Stimulated activated effector memory CD8-positive, alpha-beta T cell treated with anti-CD3 and anti-CD28 coated beads, Interleukin-12 subunit alpha, Interleukin-12 subunit beta, amount 100 ng/mL, for 72 hours (primary cell): Measurements from ENCODE around the gene MYO5A.
"Not testable (repeated sequence)": the region's sequence is repeated elsewhere in the genome, so short reads cannot be mapped to it uniquely, and the experiment has no call there.

Experiments
- ATAC-seq: fragments of 150-1000 bp; cut with Tn5 transposase; 2 replicates; pipeline ENCODE4 v1.10.0; 2021
- DNase-seq, 2 donors: peaks; one replicate each; pipeline ENCODE4 v3.0.0; 2021 to 2022; ENCODE audit warnings: low spot score in 2 of 2
- H3K27ac Mint-ChIP-seq: one replicate; pipeline ENCODE4 v1.8.0; 2022; ENCODE audit warnings: mild to moderate bottlenecking, mixed read lengths
- H3K36me3 Mint-ChIP-seq: one replicate; pipeline ENCODE4 v1.8.0; 2022; ENCODE audit warnings: mild to moderate bottlenecking, mixed read lengths
- H3K4me1 Mint-ChIP-seq: one replicate; pipeline ENCODE4 v1.8.0; 2022; ENCODE audit warnings: mixed read lengths
- H3K4me3 Mint-ChIP-seq: one replicate; pipeline ENCODE4 v1.8.0; 2022; ENCODE audit warnings: mild to moderate bottlenecking, mixed read lengths
- H3K9me3 Mint-ChIP-seq: one replicate; pipeline ENCODE4 v1.8.0; 2022; ENCODE audit warnings: mixed read lengths

Gene MYO5A

GRCh38 chr15:52466716-52467115 is 62.0 kb downstream of the MYO5A start:
- Mint-ChIP-seq H3K9me3 (peaks cover 5% of the 10 kb centered on the region), H3K36me3 (no peaks in the 10 kb centered on the region), H3K27ac (peak overlapping the region; percentile 95), H3K4me3 (peak overlapping the region; percentile 45), H3K4me1 (peaks cover 53% of the 10 kb centered on the region)
- DNase-seq, result no peak
- ATAC-seq, result no peak

- peak; percentile 37 to 75 for DNase-seq
- Mint-ChIP-seq H3K27ac (peak overlapping the region; percentile 95), H3K4me3 (peak overlapping the region; percentile 45), H3K36me3 (no peaks in the 10 kb centered on the region), H3K9me3 (peaks cover 5% of the 10 kb centered on the region), H3K4me1 (peaks cover 58% of the 10 kb centered on the region)
- peak; percentile 89 for ATAC-seq
These were observed 62.5 kb downstream of the MYO5A start for GRCh38 chr15:52466134-52466701.

- H3K4me3 Mint-ChIP-seq, result peak overlapping the region; percentile 66
- H3K9me3 Mint-ChIP-seq, result peaks cover 5% of the 10 kb centered on the region
- H3K27ac Mint-ChIP-seq, result peak overlapping the region; percentile 95
- DNase-seq (no peak), ATAC-seq (peak; percentile 91)
- H3K4me1 Mint-ChIP-seq, result peaks cover 53% of the 10 kb centered on the region
- H3K36me3 Mint-ChIP-seq, result no peaks in the 10 kb centered on the region
These were observed 64.2 kb downstream of the MYO5A start for GRCh38 chr15:52464478-52464877.

- DNase-seq, result peak in 1 of 2 donors; percentile 65
- Mint-ChIP-seq H3K27ac (peak overlapping the region; percentile 95), H3K4me1 (peaks cover 52% of the 10 kb centered on the region), H3K4me3 (peak overlapping the region; percentile 66), H3K9me3 (peaks cover 5% of the 10 kb centered on the region), H3K36me3 (no peaks in the 10 kb centered on the region)
- peak; percentile 4 for ATAC-seq
These were observed 64.6 kb downstream of the MYO5A start for GRCh38 chr15:52464040-52464439.

- DNase-seq (no peak), ATAC-seq (no peak)
- H3K36me3 Mint-ChIP-seq, result no peaks in the 10 kb centered on the region
- peak overlapping the region; percentile 66 for H3K4me3 Mint-ChIP-seq
- peaks cover 54% of the 10 kb centered on the region for H3K4me1 Mint-ChIP-seq
- H3K9me3 Mint-ChIP-seq, result peaks cover 5% of the 10 kb centered on the region
- H3K27ac Mint-ChIP-seq, result peak overlapping the region; percentile 95
These were observed 65.0 kb downstream of the MYO5A start for GRCh38 chr15:52463638-52464037.

- DNase-seq (no peak), ATAC-seq (no peak)
- H3K4me3 Mint-ChIP-seq, result no peak overlapping the region
- peaks cover 57% of the 10 kb centered on the region for H3K4me1 Mint-ChIP-seq
- H3K27ac Mint-ChIP-seq, result no peak overlapping the region
- peaks cover 5% of the 10 kb centered on the region for H3K9me3 Mint-ChIP-seq
- no peaks in the 10 kb centered on the region for H3K36me3 Mint-ChIP-seq
These were observed 65.8 kb downstream of the MYO5A start for GRCh38 chr15:52462806-52463360.

GRCh38 chr15:52459701-52460100 is 69.0 kb downstream of the MYO5A start:
- H3K4me3 Mint-ChIP-seq, H3K9me3 Mint-ChIP-seq, ATAC-seq, H3K36me3 Mint-ChIP-seq, DNase-seq: not testable (repeated sequence)
- Mint-ChIP-seq H3K4me1 (peaks cover 48% of the 10 kb centered on the region), H3K27ac (peak overlapping the region; percentile 37)

- not testable (repeated sequence) for ATAC-seq, DNase-seq, H3K4me3 Mint-ChIP-seq, H3K9me3 Mint-ChIP-seq, H3K36me3 Mint-ChIP-seq
- H3K4me1 Mint-ChIP-seq, result peaks cover 47% of the 10 kb centered on the region
- H3K27ac Mint-ChIP-seq, result peak overlapping the region; percentile 37
These were observed 69.4 kb downstream of the MYO5A start for GRCh38 chr15:52459265-52459664.

- Mint-ChIP-seq H3K36me3 (no peaks in the 10 kb centered on the region), H3K4me3 (no peak overlapping the region), H3K9me3 (no peaks in the 10 kb centered on the region), H3K4me1 (peaks cover 49% of the 10 kb centered on the region), H3K27ac (no peak overlapping the region)
- no peak for ATAC-seq
- DNase-seq, result no peak
These were observed 80.4 kb downstream of the MYO5A start for GRCh38 chr15:52448011-52448890.

GRCh38 chr15:52445954-52446353 is 82.7 kb downstream of the MYO5A start:
- Mint-ChIP-seq H3K27ac (no peak overlapping the region), H3K4me3 (no peak overlapping the region), H3K36me3 (no peaks in the 10 kb centered on the region), H3K9me3 (no peaks in the 10 kb centered on the region), H3K4me1 (peaks cover 52% of the 10 kb centered on the region)
- no peak for ATAC-seq
- DNase-seq, result no peak

GRCh38 chr15:52445553-52445952 is 83.1 kb downstream of the MYO5A start:
- peak overlapping the region; percentile 0 for H3K27ac Mint-ChIP-seq
- DNase-seq, result no peak
- no peak overlapping the region for H3K4me3 Mint-ChIP-seq

GRCh38 chr15:52443205-52443604 is 85.5 kb downstream of the MYO5A start:
- not testable (repeated sequence) for ATAC-seq, H3K27ac Mint-ChIP-seq
- H3K4me1 Mint-ChIP-seq, result peaks cover 64% of the 10 kb centered on the region

More at GRCh38 chr15:52445553-52445952, 83.1 kb downstream of the MYO5A start:
- peaks cover 53% of the 10 kb centered on the region for H3K4me1 Mint-ChIP-seq
- no peaks in the 10 kb centered on the region for H3K9me3 Mint-ChIP-seq
- no peaks in the 10 kb centered on the region for H3K36me3 Mint-ChIP-seq
- ATAC-seq, result no peak

GRCh38 chr15:52441841-52442240 is 86.8 kb downstream of the MYO5A start:
- H3K4me3 Mint-ChIP-seq, result no peak overlapping the region
- H3K36me3 Mint-ChIP-seq, result no peaks in the 10 kb centered on the region
- no peak overlapping the region for H3K27ac Mint-ChIP-seq
- ATAC-seq (no peak), DNase-seq (no peak)
- H3K4me1 Mint-ChIP-seq, result peaks cover 60% of the 10 kb centered on the region
- H3K9me3 Mint-ChIP-seq, result no peaks in the 10 kb centered on the region

More at GRCh38 chr15:52443205-52443604, 85.5 kb downstream of the MYO5A start:
- H3K4me3 Mint-ChIP-seq, H3K9me3 Mint-ChIP-seq, DNase-seq, H3K36me3 Mint-ChIP-seq: not testable (repeated sequence)

GRCh38 chr15:52440946-52441345 is 87.7 kb downstream of the MYO5A start:
- Mint-ChIP-seq H3K4me1 (peaks cover 58% of the 10 kb centered on the region), H3K4me3 (no peak overlapping the region), H3K36me3 (no peaks in the 10 kb centered on the region), H3K9me3 (no peaks in the 10 kb centered on the region), H3K27ac (peak overlapping the region; percentile 36)
- no peak for DNase-seq
- ATAC-seq, result no peak

GRCh38 chr15:52440414-52440813 is 88.3 kb downstream of the MYO5A start:
- Mint-ChIP-seq H3K4me3 (no peak overlapping the region), H3K4me1 (peaks cover 53% of the 10 kb centered on the region), H3K36me3 (no peaks in the 10 kb centered on the region), H3K9me3 (no peaks in the 10 kb centered on the region), H3K27ac (peak overlapping the region; percentile 36)
- peak; percentile 93 for ATAC-seq
- DNase-seq, result no peak
